Measurements from ENCODE around the gene PDILT.
A peak's percentile ranks its signal among the peaks of the same experiment; 100 is the strongest.

Gene PDILT

GRCh38 chr16:20383106-20384029 lies 21.2 kb downstream of the PDILT start:
- Histone ChIP-seq H3K27ac (no peak overlapping the region), H3K4me3 (no peak overlapping the region)
- TF ChIP-seq CTCF (IDR thresholded peaks at IDR 0.05) = peak; percentile 69
- DNase-seq (ENCODE audit: low spot score) = no peak

- H3K27ac ChIP-seq = no peak overlapping the region
- no peak overlapping the region for H3K4me3 ChIP-seq
- DNase-seq (ENCODE audit: low spot score) = no peak
- no peak for TF ChIP-seq CTCF (IDR thresholded peaks at IDR 0.05)
These were observed 22.2 kb downstream of the PDILT start for GRCh38 chr16:20382202-20382948.

- no peak for DNase-seq (ENCODE audit: low spot score)
- H3K4me3 ChIP-seq = no peak overlapping the region
- no peak for TF ChIP-seq CTCF (IDR thresholded peaks at IDR 0.05)
- no peak overlapping the region for H3K27ac ChIP-seq
These were observed 23.8 kb downstream of the PDILT start for GRCh38 chr16:20380782-20381181.

- no peak for TF ChIP-seq CTCF (IDR thresholded peaks at IDR 0.05)
These were observed 27.4 kb downstream of the PDILT start for GRCh38 chr16:20377181-20377580.

GRCh38 chr16:20372701-20373100 lies 31.8 kb downstream of the PDILT start:
- no peak overlapping the region for H3K27ac ChIP-seq
- TF ChIP-seq CTCF (IDR thresholded peaks at IDR 0.05) = no peak
- H3K4me3 ChIP-seq = no peak overlapping the region
- DNase-seq (ENCODE audit: low spot score) = no peak

More at GRCh38 chr16:20377181-20377580, 27.4 kb downstream of the PDILT start:
- DNase-seq (ENCODE audit: low spot score) = no peak
- H3K27ac ChIP-seq = no peak overlapping the region
- no peak overlapping the region for H3K4me3 ChIP-seq

GRCh38 chr16:20369452-20370054 lies 35.0 kb downstream of the PDILT start:
- DNase-seq (ENCODE audit: low spot score) = no peak
- TF ChIP-seq CTCF (IDR thresholded peaks at IDR 0.05) = no peak
- Histone ChIP-seq H3K27ac (no peak overlapping the region), H3K4me3 (no peak overlapping the region)

All from coronary artery (tissue), 2 donors.